Keratinocyte (primary cell): ENCODE measurements around the gene CNEP1R1. TPM values are rescaled to one million over a fixed set of nuclear protein-coding genes. Genes with fewer than 3 reads are reported as not detected.

Experiments
- DNase-seq: peaks from one replicate; pipeline ENCODE4 v3.0.0-alpha.2; 2011; ENCODE audit warnings: low read depth, missing footprints, low spot score
- FAIRE-seq: peaks from 2 replicates; lab custom pipeline; 2011; peaks lifted over from hg19 to GRCh38; lab: Jason Lieb, UNC
- H2AFZ ChIP-seq: 2 replicates; pipeline ENCODE4 v1.6.0; 2012; ENCODE audit warnings: low read length, control low read depth, inconsistent platforms; ENCODE audit not compliant: control insufficient read depth
- H3K27ac ChIP-seq: 2 replicates; pipeline ENCODE4 v1.5.1; 2011; ENCODE audit warnings: low read length; ENCODE audit not compliant: control insufficient read depth, insufficient read depth
- H3K27me3 ChIP-seq: 3 replicates; pipeline ENCODE4 v1.6.0; 2011; ENCODE audit warnings: low read length; ENCODE audit not compliant: control insufficient read depth, insufficient read depth; ENCODE audit errors: extremely low read depth
- H3K36me3 ChIP-seq, 2 experiments: 2 replicates in 1 of 2; 3 replicates in 1 of 2; pipeline ENCODE4 v1.5.1; 2011; ENCODE audit warnings: low read length in 2 of 2, mild to moderate bottlenecking in 1 of 2; ENCODE audit not compliant: control insufficient read depth in 2 of 2, insufficient read depth in 2 of 2; ENCODE audit errors: extremely low read depth in 1 of 2
- H3K4me1 ChIP-seq: 3 replicates; pipeline ENCODE4 v1.5.1; 2011; ENCODE audit warnings: low read length; ENCODE audit not compliant: control insufficient read depth, insufficient read depth; ENCODE audit errors: extremely low read depth
- H3K4me2 ChIP-seq: 3 replicates; pipeline ENCODE4 v1.6.0; 2011; ENCODE audit warnings: low read depth, low read length; ENCODE audit not compliant: control insufficient read depth, insufficient read depth; ENCODE audit errors: extremely low read depth
- H3K4me3 ChIP-seq, 3 experiments: fragments of 200-600 bp in 1 of 3; sonication (generic) in 1 of 3; 2 replicates in 2 of 3; 3 replicates in 1 of 3; pipeline ENCODE4 v1.5.1; 2011 to 2016; ENCODE audit warnings: low read length in 3 of 3, mild to moderate bottlenecking in 3 of 3, control low read depth in 2 of 3, inconsistent platforms in 1 of 3, low read depth in 1 of 3, mixed read lengths in 1 of 3, mixed run types in 1 of 3, moderate library complexity in 1 of 3; ENCODE audit not compliant: control insufficient read depth in 2 of 3, insufficient read depth in 2 of 3; ENCODE audit errors: extremely low read depth in 1 of 3
- H3K79me2 ChIP-seq: 2 replicates; pipeline ENCODE4 v1.6.0; 2012; ENCODE audit warnings: low read length; ENCODE audit not compliant: control insufficient read depth, insufficient read depth
- H3K9ac ChIP-seq: 3 replicates; pipeline ENCODE4 v1.6.0; 2011; ENCODE audit warnings: low read length; ENCODE audit not compliant: control insufficient read depth, insufficient read depth; ENCODE audit errors: extremely low read depth
- H3K9me1 ChIP-seq: 3 replicates; pipeline ENCODE4 v1.6.0; 2011; ENCODE audit warnings: low read length; ENCODE audit not compliant: control insufficient read depth, insufficient read depth; ENCODE audit errors: extremely low read depth
- H3K9me3 ChIP-seq: 2 replicates; pipeline ENCODE4 v1.5.1; 2012; ENCODE audit warnings: low read depth, low read length; ENCODE audit not compliant: control insufficient read depth
- H4K20me1 ChIP-seq: 3 replicates; pipeline ENCODE4 v1.6.0; 2011; ENCODE audit warnings: low read length; ENCODE audit not compliant: control insufficient read depth, insufficient read depth; ENCODE audit errors: extremely low read depth
- CTCF ChIP-seq, 3 experiments: IDR thresholded peaks in 1 of 3; conservative IDR thresholded peaks in 1 of 3; optimal IDR thresholded peaks in 1 of 3; 2 replicates in 2 of 3; 3 replicates in 1 of 3; pipeline versions ENCODE3 to v1.5.1; 2011; ENCODE audit warnings: low read length in 3 of 3, mild to moderate bottlenecking in 3 of 3, moderate library complexity in 2 of 3, control low read depth in 1 of 3, inconsistent platforms in 1 of 3; ENCODE audit not compliant: insufficient read depth in 2 of 3; ENCODE audit errors: extremely low read depth in 1 of 3
- EZH2 ChIP-seq: IDR thresholded peaks from one replicate; pipeline ENCODE4 v1.6.1; 2012; ENCODE audit warnings: inconsistent platforms, mild to moderate bottlenecking, low read length, moderate library complexity
- dilution Hi-C: fragments of 300-500 bp; cut with MboI; formaldehyde crosslinking; loops from one replicate; pipeline ENCODE4 v1.7.0; 2020; ENCODE audit warnings: low sequenced_read_pairs; ENCODE audit not compliant: extremely low pct_ligation_motif_present
- polyA plus RNA-seq, 5 experiments: library from polyadenylated mRNA; depleted of rRNA in 3 of 5; stranded (reverse) in 3 of 5; stranded (forward) in 1 of 5; unstranded in 1 of 5; fragments of >200 nt; gene quantifications; 1 replicate in 1 of 5; 2 replicates in 3 of 5; 3 replicates in 1 of 5; pipeline versions ENCODE4 v1.2.1 to v1.2.3, GENCODE V29; 2011 to 2012; ENCODE audit warnings: missing spikeins in 2 of 5, low read depth in 1 of 5, low replicate concordance in 1 of 5

CNEP1R1 gene
- polyA plus RNA-seq, 1 donor (not counting 4 experiments of a cell fraction or from before 2014, with no cell fraction given): 28.5 TPM

GRCh38 chr16:50015631-50016030 is 9.4 kb upstream of the CNEP1R1 start:
- H3K36me3 ChIP-seq: no peaks in the 10 kb centered on the region
- H4K20me1 ChIP-seq: no peaks in the 10 kb centered on the region
- H3K4me2 ChIP-seq: no peak overlapping the region
- no peaks in the 10 kb centered on the region for H3K79me2 ChIP-seq
- dilution Hi-C loops: no loop called here
- H3K27ac ChIP-seq: no peak overlapping the region
- no peak overlapping the region for H3K9ac ChIP-seq
- H3K4me3 ChIP-seq: no peak overlapping the region
- no peaks in the 10 kb centered on the region for H3K9me1 ChIP-seq
- FAIRE-seq (no peak), DNase-seq (no peak)
- TF ChIP-seq CTCF (optimal IDR thresholded peaks at IDR 0.05 in 1 of 3, IDR thresholded peaks at IDR 0.05 in 1 of 3, conservative IDR thresholded peaks at IDR 0.05 in 1 of 3; ENCODE audit: extremely low read depth in 1 of 3, insufficient read depth in 2 of 3, low read length in 3 of 3): no peak
- no peak for TF ChIP-seq EZH2
- H3K9me3 ChIP-seq: no peaks in the 10 kb centered on the region
- H3K4me1 ChIP-seq: no peaks in the 10 kb centered on the region
- no peaks in the 10 kb centered on the region for H3K27me3 ChIP-seq
- H2AFZ ChIP-seq: no peak overlapping the region

DNA sequence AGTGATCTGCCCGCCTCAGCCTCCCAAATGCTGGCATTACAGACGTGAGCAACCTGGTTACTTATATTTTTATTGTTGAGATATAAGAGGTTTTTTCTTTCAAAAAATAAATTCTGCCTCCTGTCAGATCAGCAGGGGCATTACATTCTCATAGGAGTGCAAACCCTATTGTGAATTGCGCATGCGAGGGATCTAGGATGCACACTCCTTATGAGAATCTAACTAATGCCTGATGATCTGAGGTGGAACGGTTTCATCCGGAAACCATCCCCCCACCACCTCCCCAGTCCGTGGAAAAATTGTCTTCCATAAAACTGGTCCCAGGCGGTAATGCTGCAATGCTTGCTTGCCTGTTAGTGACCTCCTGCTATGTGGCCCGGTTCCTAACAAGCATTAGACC is 7.5 kb upstream of the CNEP1R1 start:
- Histone ChIP-seq H4K20me1 (no peaks in the 10 kb centered on the region), H3K79me2 (no peaks in the 10 kb centered on the region), H3K4me2 (no peak overlapping the region), H3K27ac (no peak overlapping the region), H3K4me3 (no peak overlapping the region), H3K9me3 (no peaks in the 10 kb centered on the region), H3K9ac (no peak overlapping the region), H3K9me1 (no peaks in the 10 kb centered on the region), H3K4me1 (no peaks in the 10 kb centered on the region), H3K36me3 (no peaks in the 10 kb centered on the region), H3K27me3 (no peaks in the 10 kb centered on the region), H2AFZ (no peak overlapping the region)
- no peak for TF ChIP-seq CTCF (optimal IDR thresholded peaks at IDR 0.05 in 1 of 3, IDR thresholded peaks at IDR 0.05 in 1 of 3, conservative IDR thresholded peaks at IDR 0.05 in 1 of 3; ENCODE audit: extremely low read depth in 1 of 3, insufficient read depth in 2 of 3, low read length in 3 of 3)
- no peak for TF ChIP-seq EZH2
- DNase-seq (no peak), FAIRE-seq (no peak)
- dilution Hi-C loops: no loop called here
